HFF-Myc (cell line): ENCODE data around the gene PRPSAP1.
"Not testable (repeated sequence)": the region's sequence is repeated elsewhere in the genome, so short reads cannot be mapped to it uniquely, and the experiment has no call there.

Experiments used
- DNase-seq: peaks from one replicate; pipeline ENCODE4 v3.0.0-alpha.2; 2011; ENCODE audit warnings: low read depth; ENCODE audit errors: extremely low read depth
- H3K4me3 ChIP-seq: replicated peaks from 2 replicates; pipeline ENCODE4 v1.5.1; 2011; ENCODE audit warnings: low read depth, mild to moderate bottlenecking, control low read depth, low read length
- TF ChIP-seq, protein P1 (sequence below): IDR thresholded peaks from 2 replicates; pipeline ENCODE4 v1.5.1; 2012; ENCODE audit warnings: mild to moderate bottlenecking, low read depth, low read length, control low read depth; ENCODE audit errors: missing control alignments

PRPSAP1 gene

DNA sequence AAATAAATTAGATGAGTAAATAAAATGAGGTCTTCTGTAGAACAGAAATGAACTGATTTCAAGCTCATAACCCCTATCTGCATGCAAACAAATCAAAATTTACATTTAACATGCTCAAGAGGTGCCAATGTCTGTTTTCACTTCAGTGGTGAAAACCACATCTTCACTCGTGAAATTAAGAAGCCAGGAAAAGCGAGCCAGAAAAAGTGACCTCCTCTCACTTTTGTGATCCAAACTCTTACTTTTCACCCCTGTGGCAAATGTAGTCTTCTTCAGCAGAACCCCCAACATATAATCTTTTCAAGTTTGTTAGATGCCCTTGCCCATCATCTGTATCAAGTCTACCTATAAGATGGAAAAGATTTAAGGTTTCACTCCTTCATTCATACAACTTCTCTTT lies 36.2 kb downstream of the PRPSAP1 start:
- TF ChIP-seq, protein P1, sequence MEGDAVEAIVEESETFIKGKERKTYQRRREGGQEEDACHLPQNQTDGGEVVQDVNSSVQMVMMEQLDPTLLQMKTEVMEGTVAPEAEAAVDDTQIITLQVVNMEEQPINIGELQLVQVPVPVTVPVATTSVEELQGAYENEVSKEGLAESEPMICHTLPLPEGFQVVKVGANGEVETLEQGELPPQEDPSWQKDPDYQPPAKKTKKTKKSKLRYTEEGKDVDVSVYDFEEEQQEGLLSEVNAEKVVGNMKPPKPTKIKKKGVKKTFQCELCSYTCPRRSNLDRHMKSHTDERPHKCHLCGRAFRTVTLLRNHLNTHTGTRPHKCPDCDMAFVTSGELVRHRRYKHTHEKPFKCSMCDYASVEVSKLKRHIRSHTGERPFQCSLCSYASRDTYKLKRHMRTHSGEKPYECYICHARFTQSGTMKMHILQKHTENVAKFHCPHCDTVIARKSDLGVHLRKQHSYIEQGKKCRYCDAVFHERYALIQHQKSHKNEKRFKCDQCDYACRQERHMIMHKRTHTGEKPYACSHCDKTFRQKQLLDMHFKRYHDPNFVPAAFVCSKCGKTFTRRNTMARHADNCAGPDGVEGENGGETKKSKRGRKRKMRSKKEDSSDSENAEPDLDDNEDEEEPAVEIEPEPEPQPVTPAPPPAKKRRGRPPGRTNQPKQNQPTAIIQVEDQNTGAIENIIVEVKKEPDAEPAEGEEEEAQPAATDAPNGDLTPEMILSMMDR = no peak
- H3K4me3 ChIP-seq = no peak overlapping the region
- DNase-seq = no peak

DNA sequence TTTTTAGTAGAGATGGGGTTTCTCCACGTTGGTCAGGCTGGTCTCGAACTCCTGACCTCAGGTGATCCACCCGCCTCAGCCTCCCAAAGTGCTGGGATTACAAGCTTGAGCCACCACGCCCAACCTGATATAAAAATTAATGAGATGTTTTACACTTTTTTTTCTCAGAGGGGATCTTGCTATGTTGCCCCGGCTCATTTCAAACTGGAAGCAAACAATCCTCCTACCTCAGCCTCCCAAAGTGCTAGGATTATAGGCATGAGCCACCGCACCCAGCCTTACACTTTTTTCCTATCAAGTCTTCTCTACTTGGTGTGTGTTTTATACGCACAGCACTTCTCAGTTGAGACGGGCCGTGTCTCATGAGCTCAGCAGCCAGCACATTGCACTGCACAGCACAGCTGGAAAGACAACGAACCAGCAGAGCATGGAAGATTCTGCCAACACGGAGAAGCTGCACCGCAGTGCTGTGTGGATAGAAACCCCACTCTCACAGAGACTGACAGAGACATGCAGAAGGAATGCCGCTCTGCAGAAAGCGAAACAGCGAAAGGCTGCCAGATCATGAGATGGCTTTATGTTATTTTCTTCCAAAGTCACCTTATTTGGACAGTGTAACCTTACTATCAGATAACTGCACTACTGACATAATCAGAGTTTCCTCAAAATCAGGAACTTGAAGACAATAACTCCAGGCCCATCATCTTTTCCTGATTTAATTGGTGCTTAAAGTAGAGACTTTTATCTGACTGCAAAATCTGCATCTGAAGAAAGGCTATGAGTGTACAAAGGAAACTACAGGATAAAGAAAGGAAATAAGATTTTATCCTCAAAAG lies 39.1 kb downstream of the PRPSAP1 start:
- no peak for DNase-seq
- TF ChIP-seq, protein P1 = no peak
- H3K4me3 ChIP-seq = no peak overlapping the region

DNA sequence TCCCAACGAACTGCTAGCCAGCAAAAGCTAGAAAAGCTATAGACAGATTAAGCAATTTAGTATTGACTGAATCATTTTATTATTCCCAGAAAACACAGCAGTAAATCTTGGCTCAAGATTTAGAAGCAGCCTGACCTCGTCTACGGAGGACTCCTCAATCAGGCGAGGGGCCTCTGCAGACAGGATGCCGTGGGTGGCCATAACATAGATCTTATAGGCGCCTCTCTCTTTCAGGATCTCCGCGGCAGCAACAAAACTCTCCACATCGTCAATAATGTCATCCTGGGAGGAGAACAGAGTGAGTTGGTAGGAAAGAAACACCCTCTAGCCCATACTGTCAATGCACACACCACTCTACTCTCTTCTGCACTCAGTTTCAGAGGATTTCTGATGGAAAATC lies 41.0 kb downstream of the PRPSAP1 start:
- TF ChIP-seq, protein P1 = no peak
- DNase-seq = no peak
- no peak overlapping the region for H3K4me3 ChIP-seq

- TF ChIP-seq, protein P1 = no peak
- no peak overlapping the region for H3K4me3 ChIP-seq
- DNase-seq = no peak
These were observed 44.3 kb downstream of the PRPSAP1 start for GRCh38 chr17:76309461-76309860.

- H3K4me3 ChIP-seq = no peak within 1 kb of the TSS
- no peak for DNase-seq
- TF ChIP-seq, protein P1 = no peak
These were observed 45.8 kb downstream of the PRPSAP1 start, which contains the start of gene QRICH2 for GRCh38 chr17:76307966-76308338. QRICH2 (minus strand) TSS chr17:76308276; CDS start chr17:76307998, 278 bp downstream.

GRCh38 chr17:76307299-76307965 lies 46.3 kb downstream of the PRPSAP1 start:
- TF ChIP-seq, protein P1 = no peak
- no peak overlapping the region for H3K4me3 ChIP-seq
- no peak for DNase-seq

GRCh38 chr17:76305135-76305454 lies 48.6 kb downstream of the PRPSAP1 start:
- DNase-seq, H3K4me3 ChIP-seq: not testable (repeated sequence)
